HCT116 (cell line): ENCODE measurements around the gene PNMA3. TPM values are rescaled to one million over a fixed set of nuclear protein-coding genes. Genes with fewer than 3 reads are reported as not detected.

Experiments used
- ATAC-seq: fragments of 200-7000 bp; cut with Tn5 transposase; 2 replicates; pipeline ENCODE4 v1.9.1; 2020; ENCODE audit warnings: mild to moderate bottlenecking, moderate library complexity
- BruUV-seq: library from RNA; stranded (reverse); fragments of 400-500 nt; replicated peaks from 2 replicates; lab custom pipeline; 2021; lab: Mats Ljungman, UMichigan
- CTCF ChIA-PET: fragments of 300-600 bp; sonication (Branson Sonifier 250); formaldehyde crosslinking; loops from one replicate; lab custom pipeline; 2021; ENCODE audit warnings: antibody characterized with exemption; lab: Charles Lee
- POLR2A ChIA-PET: fragments of 300-600, 350-600 bp; sonication (Branson Sonifier 250); formaldehyde crosslinking; loops from one replicate; lab custom pipeline; 2021; ENCODE audit warnings: antibody characterized with exemption; lab: Charles Lee
- RAD21 ChIA-PET, 2 experiments: fragments of 300-600 bp; sonication (Branson Sonifier 250); formaldehyde crosslinking; loops; one replicate each; lab custom pipeline; 2023; ENCODE audit warnings: low total read pairs in 2 of 2; ENCODE audit not compliant: uncharacterized antibody in 2 of 2, unreplicated experiment in 2 of 2, low non-redundant PET in 1 of 2; lab: Charles Lee
- DNase-seq: peaks from one replicate; pipeline ENCODE4 v3.0.0-alpha.2; 2010; ENCODE audit warnings: low read depth, low spot score
- H2AFZ ChIP-seq: fragments of 200-600 bp; shearing (Covaris generic), sonication (generic); 2 replicates; pipeline ENCODE4 v1.6.1; 2017; ENCODE audit warnings: low read depth, mixed run types, mixed read lengths, antibody characterized with exemption, low read length; ENCODE audit not compliant: poor library complexity, severe bottlenecking
- H3K27ac ChIP-seq: 2 replicates; pipeline ENCODE4 v1.5.1; 2012; ENCODE audit warnings: low read depth, low read length
- H3K27me3 ChIP-seq: fragments of 200-600 bp; sonication (generic); 2 replicates; pipeline ENCODE4 v1.6.1; 2016; ENCODE audit warnings: mixed run types, low read length, mixed read lengths; ENCODE audit not compliant: insufficient read depth
- H3K36me3 ChIP-seq, 2 experiments: fragments of 200-500 bp in 1 of 2; fragments of 200-600 bp in 1 of 2; sonication (Bioruptor generic) in 1 of 2; sonication (generic) in 1 of 2; 2 replicates each; pipeline versions ENCODE4 v1.5.1 to v1.6.1; 2014 to 2016; ENCODE audit warnings: low read length in 2 of 2, inconsistent platforms in 1 of 2, mixed read lengths in 1 of 2, mixed run types in 1 of 2; ENCODE audit not compliant: insufficient read depth in 2 of 2, control insufficient read depth in 1 of 2
- H3K4me1 ChIP-seq, 2 experiments: fragments of 200-600 bp in 1 of 2; sonication (generic) in 1 of 2; 2 replicates each; pipeline versions ENCODE4 v1.5.1 to v1.6.1; 2012 to 2017; ENCODE audit warnings: low read length in 2 of 2, inconsistent platforms in 1 of 2, mild to moderate bottlenecking in 1 of 2, mixed read lengths in 1 of 2, mixed run types in 1 of 2, moderate library complexity in 1 of 2; ENCODE audit not compliant: insufficient read depth in 2 of 2, control insufficient read depth in 1 of 2
- H3K4me2 ChIP-seq: fragments of 200-600 bp; sonication (generic); 2 replicates; pipeline ENCODE4 v1.6.1; 2017; ENCODE audit warnings: mixed run types, low read length, mixed read lengths
- H3K4me3 ChIP-seq, 2 experiments: fragments of 200-600 bp in 1 of 2; sonication (generic) in 1 of 2; replicated peaks in 1 of 2; 2 replicates each; pipeline ENCODE4 v1.5.1; 2011 to 2016; ENCODE audit warnings: low read length in 2 of 2, control low read depth in 1 of 2, low read depth in 1 of 2, mild to moderate bottlenecking in 1 of 2, mixed read lengths in 1 of 2, mixed run types in 1 of 2
- H3K79me2 ChIP-seq: fragments of 200-600 bp; sonication (generic); 2 replicates; pipeline ENCODE4 v1.6.1; 2017; ENCODE audit warnings: mild to moderate bottlenecking, mixed run types, low read length, moderate library complexity, mixed read lengths; ENCODE audit not compliant: insufficient read depth
- H3K9ac ChIP-seq: fragments of 200-600 bp; sonication (generic); 2 replicates; pipeline ENCODE4 v1.6.1; 2016; ENCODE audit warnings: low read length, mixed read lengths
- H3K9me2 ChIP-seq: fragments of 200-600 bp; sonication (generic), shearing (Covaris generic); 2 replicates; pipeline ENCODE4 v1.6.1; 2017; ENCODE audit warnings: mixed run types, mild to moderate bottlenecking, moderate library complexity; ENCODE audit not compliant: insufficient read depth
- H3K9me3 ChIP-seq, 2 experiments: fragments of 200-500 bp in 1 of 2; fragments of 200-600 bp in 1 of 2; sonication (Bioruptor generic) in 1 of 2; sonication (generic) in 1 of 2; 2 replicates each; pipeline ENCODE4 v1.6.1; 2014 to 2017; ENCODE audit warnings: low read length in 2 of 2, mixed read lengths in 2 of 2, inconsistent platforms in 1 of 2, low read depth in 1 of 2, mild to moderate bottlenecking in 1 of 2, mixed run types in 1 of 2, moderate library complexity in 1 of 2; ENCODE audit not compliant: control insufficient read depth in 1 of 2, insufficient read depth in 1 of 2
- H4K20me1 ChIP-seq: fragments of 200-600 bp; sonication (generic), shearing (Covaris generic); 2 replicates; pipeline ENCODE4 v1.6.1; 2017; ENCODE audit warnings: mixed run types, mild to moderate bottlenecking, moderate library complexity; ENCODE audit not compliant: insufficient read depth
- CEBPB ChIP-seq: IDR thresholded peaks from 2 replicates; pipeline ENCODE4 v1.6.1; 2012; ENCODE audit warnings: low read depth
- CTCF ChIP-seq, 3 experiments: fragments of 200-600 bp in 1 of 3; sonication (generic) in 1 of 3; IDR thresholded peaks in 2 of 3; conservative IDR thresholded peaks in 1 of 3; 2 replicates each; pipeline ENCODE4 v1.5.1; 2012 to 2017; ENCODE audit warnings: low read depth in 2 of 3, low read length in 2 of 3, antibody characterized with exemption in 1 of 3, borderline replicate concordance in 1 of 3, control low read depth in 1 of 3, mild to moderate bottlenecking in 1 of 3, mixed read lengths in 1 of 3, mixed run types in 1 of 3, moderate library complexity in 1 of 3; ENCODE audit not compliant: insufficient read depth in 1 of 3
- EGR1 ChIP-seq: IDR thresholded peaks from 2 replicates; pipeline ENCODE4 v1.6.1; 2012; ENCODE audit warnings: low read depth
- ELF1 ChIP-seq: IDR thresholded peaks from 2 replicates; pipeline ENCODE4 v1.6.1; 2012; ENCODE audit warnings: low read depth, borderline replicate concordance
- EZH2phosphoT487 ChIP-seq: fragments of 200-600 bp; IDR thresholded peaks from 2 replicates; pipeline ENCODE4 v1.6.1; 2018; ENCODE audit warnings: antibody characterized with exemption, borderline replicate concordance
- FOSL1 ChIP-seq: IDR thresholded peaks from 2 replicates; pipeline ENCODE4 v1.6.1; 2012; ENCODE audit warnings: low read depth
- MAX ChIP-seq: IDR thresholded peaks from 2 replicates; pipeline ENCODE4 v1.6.1; 2012
- POLR2A ChIP-seq: IDR thresholded peaks from 2 replicates; pipeline ENCODE4 v1.7.0; 2011; ENCODE audit warnings: borderline replicate concordance; ENCODE audit not compliant: insufficient read depth, insufficient read length; ENCODE audit errors: extremely low read depth
- POLR2AphosphoS5 ChIP-seq: IDR thresholded peaks from 2 replicates; pipeline ENCODE4 v1.6.1; 2011; ENCODE audit warnings: mild to moderate bottlenecking, low read depth, low read length, moderate library complexity
- SIN3A ChIP-seq: IDR thresholded peaks from 2 replicates; pipeline ENCODE4 v1.6.1; 2012; ENCODE audit warnings: low read depth
- SP1 ChIP-seq: IDR thresholded peaks from 2 replicates; pipeline ENCODE4 v1.6.1; 2012; ENCODE audit warnings: low read depth
- SRF ChIP-seq: IDR thresholded peaks from 2 replicates; pipeline ENCODE4 v1.6.1; 2012; ENCODE audit warnings: low read depth
- TCF7L2 ChIP-seq: IDR thresholded peaks from 2 replicates; pipeline ENCODE4 v1.7.0; 2011; ENCODE audit warnings: borderline replicate concordance, inconsistent platforms; ENCODE audit not compliant: insufficient read depth, insufficient read length; ENCODE audit errors: extremely low read depth
- YY1 ChIP-seq: IDR thresholded peaks from 2 replicates; pipeline ENCODE4 v1.6.1; 2011; ENCODE audit warnings: low read length, low read depth, moderate library complexity, mild to moderate bottlenecking; ENCODE audit not compliant: insufficient replicate concordance; ENCODE audit errors: extremely low read depth
- ZBTB33 ChIP-seq: IDR thresholded peaks from 2 replicates; pipeline ENCODE4 v1.6.1; 2011; ENCODE audit warnings: mild to moderate bottlenecking, low read length, moderate library complexity; ENCODE audit not compliant: insufficient replicate concordance; ENCODE audit errors: extremely low read depth
- ZFX ChIP-seq: fragments of 450-650 bp; IDR thresholded peaks from 2 replicates; pipeline ENCODE4 v1.6.1; 2017
- intact Hi-C: fragments of 100-400 bp; cut with micrococcal nuclease; formaldehyde crosslinking; loops from 2 replicates; pipeline ENCODE4 v1.10.0; 2022
- total RNA-seq: library from RNA; stranded (reverse); gene quantifications from one replicate; pipeline ENCODE4 v1.2.1, GENCODE V29; 2021; ENCODE audit not compliant: unreplicated experiment

The PNMA3 gene
- total RNA-seq, 1 experiment from 2014 or later = not detected

- CTCF ChIA-PET = no interaction called here
- no peak for TF ChIP-seq POLR2A
- TF ChIP-seq SRF = no peak
- no peak for TF ChIP-seq SIN3A
- TF ChIP-seq ZBTB33 = no peak
- no peak for TF ChIP-seq ELF1
- TF ChIP-seq EZH2phosphoT487 = no peak
- TF ChIP-seq MAX = no peak
- TF ChIP-seq YY1 = no peak
- no peak for TF ChIP-seq EGR1
- no peak for TF ChIP-seq ZFX
- TF ChIP-seq CTCF (IDR thresholded peaks at IDR 0.05 in 2 of 3, conservative IDR thresholded peaks at IDR 0.05 in 1 of 3; ENCODE audit: borderline replicate concordance in 1 of 3, insufficient read depth in 1 of 3, low read depth in 2 of 3, low read length in 2 of 3) = no peak
- no peak for TF ChIP-seq SP1
- TF ChIP-seq TCF7L2 = no peak
- TF ChIP-seq FOSL1 = no peak
- no peak for TF ChIP-seq POLR2AphosphoS5
- no peak for TF ChIP-seq CEBPB
- Histone ChIP-seq H3K9ac (no peak overlapping the region), H3K27ac (no peak overlapping the region), H3K4me2 (no peak overlapping the region), H3K4me3 (no peak overlapping the region), H3K79me2 (no peaks in the 10 kb centered on the region), H2AFZ (no peak overlapping the region), H3K36me3 (no peaks in the 10 kb centered on the region), H4K20me1 (no peaks in the 10 kb centered on the region), H3K4me1 (peaks cover 0 to 8% of the 10 kb centered on the region in 2 experiments; a peak in 2 of 4 replicates), H3K9me3 (no peaks in the 10 kb centered on the region), H3K27me3 (no peaks in the 10 kb centered on the region), H3K9me2 (no peaks in the 10 kb centered on the region)
- intact Hi-C loops = no loop called here
- ATAC-seq = no peak
- RAD21 ChIA-PET = no interaction called here
- no TSS peak for BruUV-seq
- DNase-seq = no peak
- POLR2A ChIA-PET = no interaction called here
These were observed 7.8 kb downstream of the PNMA3 start for GRCh38 chrX:153064061-153064460.
